K562 (cell line): ENCODE data around the gene SCN7A. TPM values are rescaled to one million over a fixed set of nuclear protein-coding genes. Genes with fewer than 3 reads are reported as not detected.
A peak's percentile ranks its signal among the peaks of the same experiment; 100 is the strongest.

Source experiments
- ATAC-seq: fragments of 200-7000 bp; cut with Tn5 transposase; 3 replicates; pipeline ENCODE4 v1.9.1; 2020; ENCODE audit warnings: moderate library complexity
- BruUV-seq: library from RNA; stranded (reverse); fragments of 400-500 nt; replicated peaks from 2 replicates; lab custom pipeline; 2021; lab: Mats Ljungman, UMichigan
- CTCF ChIA-PET: fragments of 300-600 bp; formaldehyde crosslinking; extraction: SDS; loops from one replicate; lab custom pipeline; 2021; ENCODE audit warnings: low intra/inter-chr PET ratio; lab: Yijun Ruan, JAX
- POLR2A ChIA-PET: fragments of 300-600, 350-650 bp; sonication (Branson Sonifier 250); formaldehyde crosslinking; extraction: SDS; loops from one replicate; lab custom pipeline; 2021; ENCODE audit warnings: antibody characterized with exemption, inconsistent platforms; lab: Yijun Ruan, JAX
- DNase-seq, 4 experiments: peaks; one replicate each; pipeline versions ENCODE4 v3.0.0 to v3.0.0-alpha.2; 2011 to 2018; ENCODE audit warnings: low spot score in 3 of 4, mixed read lengths in 3 of 4; ENCODE audit errors: extremely low read depth in 1 of 4
- FAIRE-seq: peaks from 2 replicates; lab custom pipeline; 2011; peaks lifted over from hg19 to GRCh38; lab: Jason Lieb, UNC
- H2AFZ ChIP-seq: 2 replicates; pipeline ENCODE4 v1.6.0; 2011; ENCODE audit warnings: low read depth, low read length, control low read depth, inconsistent platforms
- H3K27ac ChIP-seq: fragments of 200-600 bp; 3 replicates; pipeline ENCODE4 v1.8.0; 2011; ENCODE audit warnings: low read depth, mild to moderate bottlenecking, control low read depth, inconsistent platforms, low read length, moderate library complexity, mixed read lengths; ENCODE audit errors: extremely low read depth
- H3K27me3 ChIP-seq, 2 experiments: fragments of 300-600 bp in 1 of 2; 2 replicates in 1 of 2; 3 replicates in 1 of 2; pipeline versions ENCODE4 v1.6.0 to v1.8.0; 2011; ENCODE audit warnings: inconsistent platforms in 2 of 2, low read length in 2 of 2, mild to moderate bottlenecking in 1 of 2, mixed read lengths in 1 of 2, moderate library complexity in 1 of 2; ENCODE audit not compliant: control insufficient read depth in 2 of 2, insufficient read depth in 2 of 2
- H3K36me3 ChIP-seq: fragments of 300-600 bp; 3 replicates; pipeline ENCODE4 v1.8.0; 2011; ENCODE audit warnings: mild to moderate bottlenecking, low read length, inconsistent platforms; ENCODE audit not compliant: control insufficient read depth, insufficient read depth
- H3K4me1 ChIP-seq, 2 experiments: fragments of 200-600 bp in 1 of 2; replicated peaks in 1 of 2; 2 replicates in 1 of 2; 3 replicates in 1 of 2; pipeline versions ENCODE4 v1.5.1 to v1.8.0; 2011; ENCODE audit warnings: inconsistent platforms in 2 of 2, low read length in 2 of 2, mild to moderate bottlenecking in 1 of 2, mixed read lengths in 1 of 2, moderate library complexity in 1 of 2; ENCODE audit not compliant: control insufficient read depth in 2 of 2, insufficient read depth in 2 of 2
- H3K4me2 ChIP-seq: 2 replicates; pipeline ENCODE4 v1.6.1; 2011; ENCODE audit warnings: low read length, control low read depth, inconsistent platforms, mixed read lengths; ENCODE audit not compliant: insufficient read depth
- H3K4me3 ChIP-seq: fragments of 200-600 bp; sonication (generic), shearing (Covaris generic); 2 replicates; pipeline ENCODE4 v1.5.1; 2016; ENCODE audit warnings: control low read depth, inconsistent platforms
- H3K79me2 ChIP-seq: fragments of 200-600 bp; 3 replicates; pipeline ENCODE4 v1.8.0; 2011; ENCODE audit warnings: low read length, inconsistent platforms; ENCODE audit not compliant: control insufficient read depth, insufficient read depth
- H3K9ac ChIP-seq, 2 experiments: 2 replicates each; pipeline versions ENCODE4 v1.6.0 to v1.6.1; 2011; ENCODE audit warnings: low read depth in 2 of 2, low read length in 2 of 2, control low read depth in 1 of 2, inconsistent platforms in 1 of 2, mild to moderate bottlenecking in 1 of 2, mixed read lengths in 1 of 2; ENCODE audit not compliant: insufficient read depth in 1 of 2
- H3K9me1 ChIP-seq: one replicate; pipeline ENCODE4 v1.6.0; 2011; ENCODE audit warnings: inconsistent platforms, mild to moderate bottlenecking, low read length, moderate library complexity; ENCODE audit not compliant: control insufficient read depth, insufficient read depth
- H3K9me3 ChIP-seq: replicated peaks from 2 replicates; pipeline ENCODE4 v1.5.1; 2011; ENCODE audit warnings: low read depth, low read length, inconsistent platforms; ENCODE audit not compliant: control insufficient read depth, insufficient read depth
- H4K20me1 ChIP-seq: replicated peaks from 2 replicates; pipeline ENCODE4 v1.6.1; 2011; ENCODE audit warnings: low read length, inconsistent platforms, mixed read lengths; ENCODE audit not compliant: control insufficient read depth, insufficient read depth
- ARHGAP35 ChIP-seq: fragments of 450-650 bp; IDR thresholded peaks from 2 replicates; pipeline ENCODE4 v1.6.1; 2018; ENCODE audit not compliant: partially characterized antibody
- ELF1 ChIP-seq: fragments of 200-800 bp; sonication (Bioruptor generic); IDR thresholded peaks from 2 replicates; pipeline ENCODE4 v1.6.1; 2016; ENCODE audit warnings: missing genetic modification characterization, missing compliant biosample characterization
- EP300 ChIP-seq: IDR thresholded peaks from 2 replicates; pipeline ENCODE4 v1.6.1; 2012; ENCODE audit warnings: low read length, improper control_type of control experiment
- ETS1 ChIP-seq: conservative IDR thresholded peaks from 2 replicates; pipeline ENCODE4 v1.6.1; 2011; ENCODE audit warnings: low read depth, mild to moderate bottlenecking, low read length; ENCODE audit not compliant: control insufficient read depth
- JUND ChIP-seq, 2 experiments: IDR thresholded peaks; 2 replicates in 1 of 2; 3 replicates in 1 of 2; pipeline ENCODE4 v1.6.1; 2011; ENCODE audit warnings: borderline replicate concordance in 2 of 2, low read depth in 2 of 2, low read length in 2 of 2, improper control_type of control experiment in 1 of 2, missing biosample characterization in 1 of 2, missing genetic modification characterization in 1 of 2, missing genetic modification reagents in 1 of 2
- MCM2 ChIP-seq: fragments of 450-650 bp; IDR thresholded peaks from 2 replicates; pipeline ENCODE4 v1.6.1; 2017; ENCODE audit warnings: low read depth, mild to moderate bottlenecking
- RAD21 ChIP-seq, 2 experiments: fragments of 250-450 bp in 1 of 2; fragments of 450-650 bp in 1 of 2; sonication (Bioruptor Pico) in 1 of 2; formaldehyde crosslinking in 1 of 2; IDR thresholded peaks in 1 of 2; conservative IDR thresholded peaks in 1 of 2; 2 replicates each; pipeline versions ENCODE4 v1.4.0 to v1.8.0; 2020 to 2022; ENCODE audit warnings: mild to moderate bottlenecking in 2 of 2, moderate library complexity in 1 of 2
- RBM25 ChIP-seq: fragments of 200-400 bp; formaldehyde crosslinking; IDR thresholded peaks from 2 replicates; pipeline ENCODE4 v1.6.1; 2018; ENCODE audit warnings: low read length, low read depth, moderate library complexity; ENCODE audit not compliant: severe bottlenecking
- SIN3A ChIP-seq, 2 experiments: fragments of 150-350 bp in 1 of 2; IDR thresholded peaks; 2 replicates each; pipeline ENCODE4 v1.6.1; 2011 to 2016; ENCODE audit warnings: borderline replicate concordance in 2 of 2, low read depth in 2 of 2, low read length in 2 of 2, mild to moderate bottlenecking in 2 of 2, moderate library complexity in 2 of 2; ENCODE audit not compliant: control insufficient read depth in 1 of 2
- SMAD1 ChIP-seq: fragments of 150-350 bp; IDR thresholded peaks from 2 replicates; pipeline ENCODE4 v1.6.1; 2014; ENCODE audit warnings: low read length, low read depth; ENCODE audit not compliant: partially characterized antibody
- STAT5A ChIP-seq: IDR thresholded peaks from 2 replicates; pipeline ENCODE4 v1.6.1; 2012; ENCODE audit warnings: low read length, inconsistent platforms, borderline replicate concordance
- ZBTB49 ChIP-seq: sonication (generic); formaldehyde crosslinking; IDR thresholded peaks from 2 replicates; pipeline ENCODE4 v1.8.0; 2022; ENCODE audit warnings: missing genetic modification reagents, mild to moderate bottlenecking, borderline replicate concordance
- ZNF124 ChIP-seq: sonication (generic); formaldehyde crosslinking; IDR thresholded peaks from 2 replicates; pipeline ENCODE4 v1.8.1; 2022; ENCODE audit warnings: missing genetic modification reagents
- ZNF184 ChIP-seq: sonication (generic); formaldehyde crosslinking; IDR thresholded peaks from 2 replicates; pipeline ENCODE4 v1.5.0; 2020; ENCODE audit warnings: missing genetic modification reagents
- ZNF696 ChIP-seq: fragments of 250-450 bp; sonication (Bioruptor Pico); conservative IDR thresholded peaks from 2 replicates; pipeline ENCODE4 v1.4.0; 2020; ENCODE audit warnings: mild to moderate bottlenecking, moderate library complexity
- in situ Hi-C: fragments of 300-500 bp; cut with MboI; formaldehyde crosslinking; loops from 4 replicates; pipeline ENCODE4 v1.15.0; 2018; ENCODE audit warnings: inconsistent platforms, mixed read lengths
- intact Hi-C: fragments of 100-400 bp; cut with micrococcal nuclease; formaldehyde crosslinking; loops from 2 replicates; pipeline ENCODE4 v1.14.2; 2022
- polyA plus RNA-seq, 8 experiments: library from polyadenylated mRNA; depleted of rRNA in 4 of 8; stranded (reverse) in 5 of 8; unstranded in 3 of 8; fragments of >200 nt; fragmentation: Nextera tagmentation in 2 of 8; fragmentation: Illumina TruSeq in 1 of 8; extraction: Ambion mirVana in 2 of 8; extraction: Trizol in 1 of 8; gene quantifications; 2 replicates each; pipeline versions ENCODE4 v1.2.1 to v1.2.3, GENCODE V29; 2011 to 2014; ENCODE audit warnings: inconsistent platforms in 1 of 8, missing spikeins in 1 of 8
- total RNA-seq, 7 experiments: library from RNA; depleted of rRNA in 6 of 7; stranded (reverse); fragments of >200 nt in 6 of 7; fragmentation: Illumina TruSeq in 2 of 7; extraction: Trizol in 2 of 7; gene quantifications; 2 replicates each; pipeline versions ENCODE4 v1.2.1 to v1.2.3, GENCODE V29; 2011 to 2021; ENCODE audit warnings: low replicate concordance in 1 of 7

The SCN7A gene
- total and polyA plus RNA-seq, 9 of the 15 experiments (the other 6 are each of a cell fraction or from before 2014, with no cell fraction given), result under 0.01 to 0.05 (median 0.03) TPM; not detected in 3

GRCh38 chr2:166375195-166375735 is 118.8 kb downstream of the SCN7A start (continued):
- 0 out of 4 replicates have a peak, but pooled peaks of 1 of the 2 experiments have one; percentile 3 for TF ChIP-seq RAD21 (CRISPR knock-in tag; conservative IDR thresholded peaks at IDR 0.05 in 1 of 2, IDR thresholded peaks at IDR 0.05 in 1 of 2)
- 0 out of 2 replicates have a peak, but pooled peaks have one; percentile 11 for TF ChIP-seq STAT5A
- TF ChIP-seq, all 486 proteins: peak for 15

- Histone ChIP-seq H3K4me1 (peaks cover 4 to 19% of the 10 kb centered on the region in 2 experiments; a peak in 4 of 5 replicates), H3K79me2 (peaks cover 48% of the 10 kb centered on the region), H3K9me3 (no peaks in the 10 kb centered on the region), H3K27me3 (no peaks in the 10 kb centered on the region), H4K20me1 (no peaks in the 10 kb centered on the region), H3K27ac (no peak overlapping the region), H3K9ac (no peak overlapping the region), H3K4me2 (no peak overlapping the region), H2AFZ (no peak overlapping the region), H3K36me3 (no peaks in the 10 kb centered on the region), H3K9me1 (no peaks in the 10 kb centered on the region), H3K4me3 (no peak overlapping the region)
- ChIA-PET POLR2A (interaction anchor here (1.4 kb wide), 2 partner anchors 13 to 15 kb away, joined by 4 to 5 read pairs; no protein-coding TSS in a partner anchor), CTCF (no interaction called here)
- intact Hi-C loops (loop anchor here (10.0 kb wide), 1 partner anchor 1571 kb away; no protein-coding TSS in a partner anchor), in situ Hi-C loops (no loop called here)
- peak; percentile 71 to 94 (median 78) for DNase-seq
- ATAC-seq, result peak; percentile 9; the same call in 2 of the 3 replicates
- peak; percentile 80 for FAIRE-seq
- no TSS peak for BruUV-seq
- no peak for TF ChIP-seq ELF1
- no peak for TF ChIP-seq ZNF184 (CRISPR knock-in tag)
- no peak for TF ChIP-seq ZBTB49 (CRISPR knock-in tag)
- TF ChIP-seq ARHGAP35, result no peak
- peak; percentile 89 for TF ChIP-seq SMAD1
- TF ChIP-seq SIN3A (IDR thresholded peaks at IDR 0.05; ENCODE audit: borderline replicate concordance in 2 of 2, control insufficient read depth in 1 of 2, low read depth in 2 of 2, low read length in 2 of 2), result no peak
- no peak for TF ChIP-seq MCM2
- TF ChIP-seq EP300, result 0 out of 2 replicates have a peak, but pooled peaks have one; percentile 9
- no peak for TF ChIP-seq ZNF124
- no peak for TF ChIP-seq RBM25
- TF ChIP-seq JUND (IDR thresholded peaks at IDR 0.05; ENCODE audit: borderline replicate concordance, low read depth, low read length), result peak; percentile 91
- peak; percentile 82; the same call in 1 of the 3 replicates for TF ChIP-seq JUND (tag; IDR thresholded peaks at IDR 0.05; ENCODE audit: borderline replicate concordance, low read depth, low read length)
- no peak for TF ChIP-seq ZNF696
- TF ChIP-seq ETS1, result no peak
Observed at GRCh38 chr2:166373951-166374350, 120.1 kb downstream of the SCN7A start.
